GM10266 (cell line): ENCODE measurements around the gene CCDC24.

Source experiments
- DNase-seq: peaks from one replicate; pipeline ENCODE4 v3.0.0; 2012; ENCODE audit errors: extremely low spot score
- CTCF ChIP-seq: IDR thresholded peaks from 2 replicates; pipeline ENCODE4 v1.5.1; 2012; ENCODE audit warnings: mild to moderate bottlenecking, low read depth; ENCODE audit not compliant: control insufficient read depth, insufficient read depth; ENCODE audit errors: missing control alignments

Gene CCDC24

GRCh38 chr1:43991476-43992231 lies at the start of gene CCDC24:
TSS of gene CCDC24 (plus strand) at chr1:43991599. CDS start at chr1:43991879, 280 bp downstream.
- peak; percentile 88 for DNase-seq
- TF ChIP-seq CTCF, result no peak

- no peak for DNase-seq
- no peak for TF ChIP-seq CTCF
Measured at GRCh38 chr1:43942411-43942810, 49.0 kb upstream of the CCDC24 start.

- TF ChIP-seq CTCF, result no peak
- DNase-seq, result no peak
Measured at GRCh38 chr1:43944860-43945259, 46.5 kb upstream of the CCDC24 start.

- TF ChIP-seq CTCF, result no peak
- no peak for DNase-seq
Measured at GRCh38 chr1:43945674-43946235, 45.6 kb upstream of the CCDC24 start.

GRCh38 chr1:43946236-43947060 lies 45.0 kb upstream of the CCDC24 start, which contains the start of gene IPO13:
TSS of gene IPO13 (plus strand) at chr1:43946950. CDS start at chr1:43947601, 651 bp downstream.
- DNase-seq, result peak; percentile 98
- peak; percentile 94 for TF ChIP-seq CTCF

GRCh38 chr1:43947061-43947873 lies 44.1 kb upstream of the CCDC24 start:
- TF ChIP-seq CTCF, result no peak
- no peak for DNase-seq
